ENCODE results near the gene CCDC142.
"Not testable (repeated sequence)": the region's sequence is repeated elsewhere in the genome, so short reads cannot be mapped to it uniquely, and the experiment has no call there.

Gene CCDC142

GRCh38 chr2:74499267-74499939, 16.6 kb upstream of the CCDC142 start, which contains the start of gene LBX2:
Gene LBX2, minus strand, starts transcription at chr2:74499603. Its CDS starts 66 bp downstream, at chr2:74499537.
- no peak for DNase-seq

DNA sequence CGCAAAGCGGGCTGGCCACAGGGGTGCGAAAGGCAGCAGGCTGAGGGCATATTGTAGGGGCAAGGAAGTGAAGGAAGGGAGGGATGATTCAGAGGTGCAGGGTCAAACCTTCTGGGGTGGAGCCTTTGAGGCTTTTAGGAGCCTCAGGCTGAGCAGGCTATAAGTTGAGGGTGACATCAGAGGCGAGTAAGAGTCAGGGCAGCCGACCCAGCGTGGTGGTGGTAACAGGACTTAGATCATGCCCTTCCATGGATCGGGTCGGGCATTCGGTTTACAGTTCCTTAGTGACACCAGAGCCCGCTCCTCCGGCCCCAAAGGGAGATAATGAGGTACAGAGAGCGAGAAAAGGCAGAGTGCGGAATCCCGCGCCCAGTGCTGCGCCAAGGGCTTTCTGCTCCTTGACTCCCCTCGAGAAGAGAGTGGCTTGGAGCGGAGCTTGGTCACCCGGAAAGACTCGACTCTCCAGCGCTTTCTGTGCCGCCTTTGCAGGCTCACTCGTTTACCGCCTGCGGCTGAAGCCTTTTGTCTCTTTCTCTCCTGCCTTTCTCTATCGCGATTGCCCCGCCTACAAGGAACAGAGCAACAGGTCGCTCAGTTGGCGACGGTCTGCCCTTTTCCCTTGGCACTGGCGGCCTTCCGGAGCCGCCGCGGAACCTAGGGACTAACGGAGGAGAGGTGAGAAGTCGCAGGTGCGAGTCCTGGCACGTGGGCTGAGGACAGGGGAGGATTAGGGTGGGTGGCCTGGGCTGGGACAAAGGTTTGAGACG, 15.9 kb upstream of the CCDC142 start:
- peak; percentile 56 for DNase-seq

DNA sequence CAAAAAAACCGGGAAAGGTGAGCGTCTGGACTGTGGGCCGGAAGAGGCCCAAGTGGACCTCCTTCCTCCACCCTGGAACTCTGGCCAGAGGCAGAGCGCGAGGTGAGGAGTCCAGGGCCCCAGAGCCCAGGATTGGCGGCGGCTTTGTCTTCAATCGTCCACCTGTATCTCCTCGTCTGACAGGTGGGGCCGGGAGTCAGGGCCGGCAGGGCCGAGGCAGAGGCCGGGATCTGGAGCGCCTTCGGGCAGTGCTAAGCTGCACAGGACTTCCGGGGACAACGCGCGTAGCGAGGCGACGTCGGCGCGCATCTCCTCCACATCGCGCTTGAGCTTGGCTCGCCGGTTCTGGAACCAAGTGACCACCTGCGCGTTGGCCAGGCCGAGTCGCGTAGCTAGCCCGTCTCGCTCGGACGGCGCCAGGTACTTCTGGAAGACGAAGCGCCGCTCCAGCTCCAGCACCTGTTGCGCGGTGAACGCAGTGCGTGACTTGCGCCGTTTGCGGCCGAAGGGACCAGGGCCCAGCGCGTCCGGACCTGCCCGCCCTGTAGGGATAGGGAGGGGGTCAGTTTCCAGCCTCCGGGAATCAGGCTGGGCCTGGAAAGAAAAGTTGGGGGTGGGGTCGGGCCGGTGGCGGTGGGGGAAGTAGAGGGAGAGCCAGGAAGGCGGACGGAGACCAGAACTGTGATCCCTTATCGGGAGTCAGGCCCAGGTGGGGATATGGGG, 15.1 kb upstream of the CCDC142 start:
- peak; percentile 88 for DNase-seq

- DNase-seq, result peak; percentile 38
Observed at GRCh38 chr2:74496997-74497776, 14.4 kb upstream of the CCDC142 start.

DNA sequence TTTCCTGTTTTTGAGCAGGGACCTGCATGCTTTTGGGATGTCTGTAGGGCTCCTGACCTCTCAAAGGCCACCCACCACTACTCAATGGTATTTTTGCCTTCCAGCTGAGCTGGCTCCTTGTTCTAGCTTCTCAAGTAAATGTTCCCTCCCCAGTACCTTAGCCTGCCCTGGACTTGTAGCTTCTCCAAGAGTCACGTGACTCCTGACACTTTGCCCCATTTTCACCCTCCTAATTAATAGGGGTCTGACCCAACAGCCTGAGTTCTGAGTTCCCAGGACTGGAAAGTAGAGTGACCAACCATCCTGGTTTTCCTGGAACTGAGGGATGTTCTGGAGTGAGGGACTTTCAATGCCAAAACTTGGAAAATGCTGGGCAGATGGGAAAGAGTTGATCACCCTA, 12.6 kb upstream of the CCDC142 start:
- no peak for DNase-seq

- no peak for DNase-seq
Observed at GRCh38 chr2:74493546-74493945, 10.7 kb upstream of the CCDC142 start.

GRCh38 chr2:74491648-74492544, 9.1 kb upstream of the CCDC142 start:
- DNase-seq, result no peak

DNA sequence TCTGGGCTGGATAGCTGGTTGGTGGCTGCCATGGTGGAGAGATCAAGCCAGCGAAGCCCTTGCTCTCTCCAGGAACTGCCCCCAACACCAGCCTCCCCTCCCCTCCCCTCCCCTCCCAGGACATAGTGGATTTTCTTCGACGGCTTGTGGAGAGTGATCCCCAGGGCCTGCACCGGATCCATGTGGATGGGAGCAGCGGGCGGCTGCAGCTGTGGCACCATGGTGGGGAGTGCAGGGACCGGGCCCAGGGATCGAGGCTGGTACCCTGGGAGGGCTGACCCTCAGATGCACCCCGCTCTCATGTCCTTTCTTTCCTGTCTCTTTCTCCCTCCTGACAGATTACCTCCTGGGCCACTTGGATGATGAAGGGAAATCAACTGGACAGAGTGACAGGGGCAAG, 7.1 kb upstream of the CCDC142 start:
- DNase-seq, result no peak

GRCh38 chr2:74488643-74489481, 6.1 kb upstream of the CCDC142 start:
- DNase-seq, result no peak

- no peak for DNase-seq
Observed at GRCh38 chr2:74486141-74486540, 3.3 kb upstream of the CCDC142 start.

GRCh38 chr2:74483675-74484164, 922 bp upstream of the CCDC142 start:
- not testable (repeated sequence) for DNase-seq

GRCh38 chr2:74481961-74482800, 617 bp downstream of the CCDC142 start:
- DNase-seq, result peak; percentile 83

DNA sequence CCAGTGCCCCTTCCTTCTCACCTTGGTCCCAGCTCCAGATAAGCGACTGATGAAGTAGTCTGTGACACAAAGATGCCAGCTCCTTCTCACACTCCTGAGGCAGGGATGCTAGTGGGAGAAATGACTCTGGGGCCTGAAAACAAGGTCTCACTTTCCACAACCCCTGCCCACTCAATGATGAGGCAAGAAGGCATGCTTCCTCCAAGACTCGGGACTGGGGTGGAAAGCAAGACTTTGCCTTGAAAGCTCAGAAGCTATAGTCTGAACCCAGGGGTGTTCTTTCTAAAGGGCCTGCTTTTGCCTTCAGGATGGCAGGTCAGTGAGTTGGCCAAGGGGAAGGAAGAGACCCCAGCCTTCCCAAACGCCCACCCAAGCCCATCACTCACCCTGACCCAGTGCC, 1.4 kb downstream of the CCDC142 start:
- no peak for DNase-seq

GRCh38 chr2:74474899-74475298, 7.9 kb downstream of the CCDC142 start:
- DNase-seq, result peak; percentile 31

GRCh38 chr2:74474481-74474880, 8.3 kb downstream of the CCDC142 start:
- no peak for DNase-seq

DNA sequence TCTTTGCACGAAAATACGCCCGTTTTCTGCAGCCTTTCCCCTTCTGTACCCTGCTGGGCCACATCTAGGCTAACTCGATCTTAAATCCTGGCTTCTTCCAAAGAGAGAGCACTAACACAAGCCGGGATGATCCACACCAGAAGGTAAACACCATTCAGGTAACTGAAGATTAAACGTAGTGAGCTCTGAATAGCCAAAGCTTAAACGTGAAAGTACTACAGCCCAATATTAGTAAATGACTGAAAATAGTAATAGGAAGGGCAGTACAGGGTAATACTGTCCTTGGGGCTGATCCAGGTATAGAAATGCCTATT, 9.9 kb downstream of the CCDC142 start:
- DNase-seq, result no peak

DNA sequence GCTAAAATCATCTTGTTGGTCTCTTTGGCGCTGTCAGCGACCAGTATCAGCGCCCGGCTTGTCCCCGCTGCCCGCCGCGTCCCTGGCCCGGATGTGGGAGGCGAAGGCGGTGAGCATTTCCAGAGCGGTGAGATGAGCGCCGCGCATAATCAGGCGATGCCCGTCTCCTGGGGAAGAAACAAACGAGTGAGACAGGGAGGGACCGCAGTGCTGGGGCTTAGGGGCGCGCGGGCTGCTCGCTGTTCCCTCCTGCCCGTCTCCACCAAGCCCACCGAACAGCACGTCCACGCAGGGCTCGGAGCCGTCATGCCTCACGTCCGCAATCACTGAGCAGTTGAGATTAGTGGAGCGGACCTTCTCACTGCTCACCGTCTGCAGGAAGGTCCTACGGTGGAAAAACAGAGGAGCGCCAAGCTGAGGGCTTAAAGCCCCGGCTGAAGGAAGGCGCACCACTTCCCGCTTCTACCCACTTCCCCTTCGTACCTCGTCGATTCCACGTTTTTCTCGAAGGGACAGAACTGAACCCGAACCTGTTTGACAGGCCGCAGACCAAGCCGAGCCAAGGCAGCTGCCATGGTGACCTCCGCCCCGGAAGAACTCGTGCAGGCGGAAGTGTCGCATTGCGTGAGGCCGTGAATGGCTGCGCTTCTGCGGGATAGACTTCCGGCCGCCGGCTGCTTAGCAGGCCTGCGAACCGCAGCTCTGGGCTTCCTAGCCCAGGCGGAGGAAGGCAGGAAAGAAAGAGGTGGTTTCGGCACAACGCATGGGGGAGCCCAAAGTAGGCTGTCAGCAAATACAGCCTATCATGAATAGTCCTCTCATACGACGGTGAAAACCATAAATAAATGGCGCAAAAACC, 10.5 kb downstream of the CCDC142 start, which contains the start of gene MRPL53:
Gene MRPL53, minus strand, starts transcription at position 595 of the 859 bp plus-strand sequence. Its CDS starts 20 bp downstream, at position 575.
- peak; percentile 98 for DNase-seq

GRCh38 chr2:74471332-74472065, 11.3 kb downstream of the CCDC142 start:
- peak; percentile 48 for DNase-seq

Data from DMS53 (cell line).